GM12891 (cell line): ENCODE measurements around the gene CTF1.

Source experiments
- POLR2A ChIP-seq: IDR thresholded peaks from 2 replicates; pipeline ENCODE4 v1.6.1; 2011; ENCODE audit warnings: low read depth, low read length, control low read depth
- POLR2AphosphoS5 ChIP-seq: IDR thresholded peaks from 2 replicates; pipeline ENCODE4 v1.6.1; 2011; ENCODE audit warnings: low read depth, low read length, control low read depth
- SPI1 ChIP-seq: IDR thresholded peaks from 2 replicates; pipeline ENCODE4 v1.6.1; 2011; ENCODE audit warnings: low read depth, low read length, control low read depth
- TAF1 ChIP-seq: IDR thresholded peaks from 2 replicates; pipeline ENCODE4 v1.6.1; 2011; ENCODE audit warnings: low read depth, low read length, control low read depth

- TF ChIP-seq POLR2AphosphoS5 (no peak), POLR2A (no peak), TAF1 (no peak), SPI1 (no peak)
These were observed 25.5 kb downstream of the CTF1 start for GRCh38 chr16:30921748-30922419.
